ENCODE measurements around the gene PLPPR2.
A peak's percentile ranks its signal among the peaks of the same experiment; 100 is the strongest.

PLPPR2 gene

DNA sequence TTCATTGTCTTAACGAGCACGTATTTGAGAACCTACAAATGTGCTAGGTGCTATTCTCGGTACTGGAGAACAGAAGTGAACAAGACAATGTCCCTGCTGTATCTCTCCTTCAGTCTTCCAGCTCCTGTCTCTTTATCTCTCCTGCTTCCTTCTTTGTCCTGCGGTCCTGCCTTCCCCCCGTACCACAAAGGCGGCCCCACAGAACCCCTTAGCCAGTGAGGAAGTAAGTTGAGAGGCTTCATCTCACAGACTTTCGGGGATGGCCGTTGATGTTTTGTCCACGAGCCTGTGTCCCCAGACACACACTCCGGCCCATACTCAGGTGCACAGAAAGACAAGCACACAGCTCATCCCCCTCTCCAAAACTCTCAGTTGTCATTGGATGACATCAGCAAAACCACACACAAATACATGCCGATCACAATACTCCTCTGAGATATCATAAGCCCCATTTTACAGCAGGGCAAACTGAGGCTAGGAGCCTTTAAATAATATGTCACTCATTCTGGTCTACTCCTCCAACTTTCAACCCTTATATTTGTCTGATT is 18.7 kb downstream of the PLPPR2 start:
- H3K36me3 ChIP-seq (replicated peaks), result no peaks in the 10 kb centered on the region
- no peak overlapping the region for H3K27ac ChIP-seq
- in situ Hi-C loops (cut with HindIII; ENCODE audit: low pct_ligation_motif_present, low sequenced_read_pairs), result no loop called here
- no peak for DNase-seq
- TF ChIP-seq, protein P1, sequence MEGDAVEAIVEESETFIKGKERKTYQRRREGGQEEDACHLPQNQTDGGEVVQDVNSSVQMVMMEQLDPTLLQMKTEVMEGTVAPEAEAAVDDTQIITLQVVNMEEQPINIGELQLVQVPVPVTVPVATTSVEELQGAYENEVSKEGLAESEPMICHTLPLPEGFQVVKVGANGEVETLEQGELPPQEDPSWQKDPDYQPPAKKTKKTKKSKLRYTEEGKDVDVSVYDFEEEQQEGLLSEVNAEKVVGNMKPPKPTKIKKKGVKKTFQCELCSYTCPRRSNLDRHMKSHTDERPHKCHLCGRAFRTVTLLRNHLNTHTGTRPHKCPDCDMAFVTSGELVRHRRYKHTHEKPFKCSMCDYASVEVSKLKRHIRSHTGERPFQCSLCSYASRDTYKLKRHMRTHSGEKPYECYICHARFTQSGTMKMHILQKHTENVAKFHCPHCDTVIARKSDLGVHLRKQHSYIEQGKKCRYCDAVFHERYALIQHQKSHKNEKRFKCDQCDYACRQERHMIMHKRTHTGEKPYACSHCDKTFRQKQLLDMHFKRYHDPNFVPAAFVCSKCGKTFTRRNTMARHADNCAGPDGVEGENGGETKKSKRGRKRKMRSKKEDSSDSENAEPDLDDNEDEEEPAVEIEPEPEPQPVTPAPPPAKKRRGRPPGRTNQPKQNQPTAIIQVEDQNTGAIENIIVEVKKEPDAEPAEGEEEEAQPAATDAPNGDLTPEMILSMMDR (IDR thresholded peaks at IDR 0.05; ENCODE audit: low read depth, low read length, missing control alignments), result no peak
- H3K4me3 ChIP-seq (ENCODE audit: low read depth, low read length), result peak overlapping the region; percentile 77
- no peaks in the 10 kb centered on the region for H3K27me3 ChIP-seq (replicated peaks)

DNA sequence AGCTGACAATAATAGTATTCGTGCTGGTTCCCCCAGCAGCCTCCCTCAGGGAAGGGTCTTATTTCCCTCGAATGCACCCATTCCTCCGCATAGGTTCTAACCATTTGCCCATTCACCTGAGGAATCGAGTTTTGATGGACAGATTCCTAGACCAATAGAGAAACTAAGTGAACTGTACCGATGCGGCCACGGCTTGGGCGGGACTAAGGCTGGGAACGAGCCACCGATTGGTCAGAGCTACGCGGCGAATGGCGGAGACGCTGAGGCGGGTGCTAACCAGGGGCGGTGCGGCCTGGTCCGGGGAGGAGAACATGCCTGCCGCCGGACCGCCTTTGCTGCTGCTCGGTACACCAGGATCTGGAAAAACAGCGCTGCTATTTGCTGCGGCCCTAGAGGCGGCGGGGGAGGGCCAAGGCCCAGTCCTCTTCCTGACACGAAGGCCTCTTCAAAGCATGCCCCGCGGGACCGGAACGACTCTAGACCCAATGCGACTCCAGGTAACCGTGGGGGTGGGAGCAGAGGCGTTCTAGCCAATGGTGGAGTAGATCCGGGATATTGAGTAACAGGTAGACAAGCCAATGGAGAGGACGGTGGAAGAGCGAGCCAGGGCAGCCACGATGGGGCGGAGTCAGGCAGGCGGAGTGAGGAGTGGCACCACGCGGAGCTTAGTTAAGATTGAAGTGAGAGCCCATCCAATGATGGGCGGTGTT is 19.4 kb downstream of the PLPPR2 start, which contains the start of gene SWSAP1:
Gene SWSAP1 (plus strand): TSS at position 234 of the 710 bp plus-strand sequence. CDS start 15 bp downstream, at position 249.
- peak; percentile 99 for DNase-seq
- Histone ChIP-seq H3K4me3 (ENCODE audit: low read depth, low read length) (peak within 1 kb of the TSS; percentile 77), H3K36me3 (replicated peaks) (no peaks in the 10 kb centered on the region), H3K27ac (peak within 1 kb of the TSS; percentile 78), H3K27me3 (replicated peaks) (no peaks in the 10 kb centered on the region)
- in situ Hi-C loops (cut with HindIII; ENCODE audit: low pct_ligation_motif_present, low sequenced_read_pairs), result no loop called here
- TF ChIP-seq, protein P1 (IDR thresholded peaks at IDR 0.05; ENCODE audit: low read depth, low read length, missing control alignments), result no peak

DNA sequence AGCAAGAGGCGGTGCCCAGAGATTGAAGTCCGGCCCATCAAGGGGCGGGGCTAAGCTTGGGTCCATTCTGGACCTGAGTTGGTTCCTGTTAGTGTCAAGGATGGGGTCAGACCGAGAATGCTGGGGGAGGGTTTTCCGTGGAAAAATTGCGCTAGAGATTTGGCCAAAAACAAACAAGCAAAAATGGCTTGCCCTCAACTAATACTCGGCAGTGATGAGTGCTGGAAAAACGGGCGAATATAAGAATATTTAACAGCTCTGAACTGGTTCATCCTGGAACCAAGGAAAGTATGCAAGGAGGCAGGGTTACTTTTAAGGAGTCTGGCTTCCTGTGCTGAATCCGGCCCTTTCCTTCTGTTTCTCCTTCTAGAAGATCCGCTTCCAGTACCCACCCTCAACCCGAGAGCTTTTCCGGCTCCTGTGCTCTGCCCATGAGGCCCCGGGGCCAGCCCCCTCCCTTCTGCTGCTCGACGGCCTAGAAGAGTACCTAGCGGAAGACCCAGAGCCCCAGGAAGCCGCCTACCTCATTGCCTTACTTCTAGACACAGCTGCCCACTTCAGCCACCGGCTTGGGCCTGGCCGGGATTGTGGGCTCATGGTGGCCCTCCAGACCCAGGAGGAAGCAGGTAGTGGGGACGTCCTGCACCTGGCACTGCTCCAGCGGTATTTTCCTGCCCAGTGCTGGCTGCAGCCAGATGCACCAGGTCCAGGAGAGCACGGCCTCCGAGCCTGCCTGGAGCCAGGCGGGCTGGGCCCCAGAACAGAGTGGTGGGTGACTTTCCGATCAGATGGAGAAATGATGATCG is 20.1 kb downstream of the PLPPR2 start:
- in situ Hi-C loops (cut with HindIII; ENCODE audit: low pct_ligation_motif_present, low sequenced_read_pairs), result no loop called here
- Histone ChIP-seq H3K27me3 (replicated peaks) (no peaks in the 10 kb centered on the region), H3K36me3 (replicated peaks) (no peaks in the 10 kb centered on the region), H3K4me3 (ENCODE audit: low read depth, low read length) (peak overlapping the region; percentile 31), H3K27ac (peak overlapping the region; percentile 0)
- no peak for DNase-seq
- TF ChIP-seq, protein P1 (IDR thresholded peaks at IDR 0.05; ENCODE audit: low read depth, low read length, missing control alignments), result no peak

DNA sequence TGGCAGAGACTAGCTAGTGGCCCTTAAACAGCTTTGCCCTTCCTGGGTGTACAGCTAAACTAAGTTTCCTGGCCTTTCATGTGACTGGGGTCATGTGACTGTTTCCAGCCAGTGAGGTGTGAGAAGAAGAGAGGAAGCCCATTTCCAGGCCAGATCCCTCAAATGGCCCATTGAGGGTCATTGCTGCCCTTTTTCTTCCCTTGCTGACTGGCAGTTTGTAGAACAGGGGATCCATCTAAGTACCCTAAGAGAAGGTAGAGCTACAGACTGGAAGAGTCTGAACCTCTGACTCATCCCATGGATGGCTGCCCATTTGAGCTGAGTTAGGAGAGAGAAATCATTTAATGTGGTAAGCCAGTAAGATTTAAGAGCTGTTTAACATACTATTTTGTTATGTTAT is 22.0 kb downstream of the PLPPR2 start:
- TF ChIP-seq, protein P1 (IDR thresholded peaks at IDR 0.05; ENCODE audit: low read depth, low read length, missing control alignments), result no peak
- peak; percentile 82 for DNase-seq
- peak overlapping the region; percentile 4 for H3K27ac ChIP-seq
- in situ Hi-C loops (cut with HindIII; ENCODE audit: low pct_ligation_motif_present, low sequenced_read_pairs), result no loop called here
- no peaks in the 10 kb centered on the region for H3K36me3 ChIP-seq (replicated peaks)
- no peaks in the 10 kb centered on the region for H3K27me3 ChIP-seq (replicated peaks)
- no peak overlapping the region for H3K4me3 ChIP-seq (ENCODE audit: low read depth, low read length)

DNA sequence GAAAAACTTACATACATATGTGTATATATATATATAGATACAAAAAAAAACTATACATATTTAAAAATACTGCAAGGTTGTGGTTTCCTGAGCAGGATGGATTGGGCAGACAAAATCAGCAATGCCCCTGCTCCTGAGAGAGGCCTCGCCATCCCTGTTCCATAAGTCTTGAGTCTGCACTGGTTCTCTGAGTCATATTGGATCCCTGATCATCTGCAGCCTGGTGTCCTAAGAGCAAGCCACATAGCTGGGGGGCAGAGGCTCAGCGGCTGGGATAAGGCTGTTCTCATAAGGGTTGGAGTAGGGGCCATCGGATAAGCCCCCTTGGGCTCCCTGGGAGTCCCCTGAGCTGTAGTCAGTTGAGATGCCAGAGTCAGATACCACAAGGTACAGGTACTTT is 22.5 kb downstream of the PLPPR2 start:
- in situ Hi-C loops (cut with HindIII; ENCODE audit: low pct_ligation_motif_present, low sequenced_read_pairs), result no loop called here
- Histone ChIP-seq H3K36me3 (replicated peaks) (no peaks in the 10 kb centered on the region), H3K4me3 (ENCODE audit: low read depth, low read length) (no peak overlapping the region), H3K27me3 (replicated peaks) (no peaks in the 10 kb centered on the region), H3K27ac (peak overlapping the region; percentile 13)
- TF ChIP-seq, protein P1 (IDR thresholded peaks at IDR 0.05; ENCODE audit: low read depth, low read length, missing control alignments), result no peak
- no peak for DNase-seq

Measured in brain microvascular endothelial cell (primary cell).